H1 (cell line): Measurements from ENCODE around the gene MT1F. TPM values are rescaled to one million over a fixed set of nuclear protein-coding genes. Genes with fewer than 3 reads are reported as not detected.

Source experiments
- CTCF ChIA-PET: fragments of 300-600 bp; sonication (Branson Sonifier 250); formaldehyde crosslinking; loops from one replicate; lab custom pipeline; 2021; ENCODE audit not compliant: partially characterized antibody; lab: Charles Lee
- POLR2A ChIA-PET: fragments of 300-600 bp; sonication (Branson Sonifier 250); formaldehyde crosslinking; loops from one replicate; lab custom pipeline; 2021; ENCODE audit warnings: inconsistent platforms; ENCODE audit not compliant: partially characterized antibody; lab: Charles Lee
- DNase-seq, 2 experiments: peaks; one replicate each; pipeline versions ENCODE4 v3.0.0 to v3.0.0-alpha.2; 2010 to 2022; ENCODE audit warnings: low spot score in 2 of 2, low read depth in 1 of 2, mixed read lengths in 1 of 2
- FAIRE-seq: peaks from 2 replicates; lab custom pipeline; 2011; peaks lifted over from hg19 to GRCh38; lab: Jason Lieb, UNC
- H2AFZ ChIP-seq: 2 replicates; pipeline ENCODE4 v1.8.1; 2012; ENCODE audit warnings: low read length, inconsistent platforms
- H2AK5ac ChIP-seq: 2 replicates; pipeline ENCODE4 v1.6.1; 2013; ENCODE audit warnings: low read depth, low read length
- H2BK120ac ChIP-seq: replicated peaks from 2 replicates; pipeline ENCODE3; 2013; ENCODE audit warnings: low read depth, low read length, inconsistent platforms
- H2BK12ac ChIP-seq: 2 replicates; pipeline ENCODE4 v1.6.1; 2013; ENCODE audit warnings: low read depth, low read length
- H2BK15ac ChIP-seq: 2 replicates; pipeline ENCODE4 v1.6.1; 2013; ENCODE audit warnings: low read length
- H2BK20ac ChIP-seq: 2 replicates; pipeline ENCODE4 v1.6.1; 2013; ENCODE audit warnings: low read length
- H2BK5ac ChIP-seq: 2 replicates; pipeline ENCODE4 v1.6.1; 2013; ENCODE audit warnings: low read depth, low read length
- H3K14ac ChIP-seq: 2 replicates; pipeline ENCODE4 v1.6.1; 2013; ENCODE audit warnings: inconsistent platforms; ENCODE audit not compliant: insufficient read length
- H3K18ac ChIP-seq: 2 replicates; pipeline ENCODE4 v1.6.1; 2013; ENCODE audit warnings: low read length; ENCODE audit errors: extremely low read depth
- H3K23ac ChIP-seq: 2 replicates; pipeline ENCODE4 v1.6.1; 2013; ENCODE audit warnings: inconsistent platforms; ENCODE audit not compliant: insufficient read length
- H3K23me2 ChIP-seq: 2 replicates; pipeline ENCODE4 v1.6.1; 2013; ENCODE audit warnings: low read depth, low read length
- H3K27ac ChIP-seq: 2 replicates; pipeline ENCODE4 v1.6.1; 2011; ENCODE audit warnings: low read depth, low read length, inconsistent platforms
- H3K27me3 ChIP-seq, 4 experiments: replicated peaks in 1 of 4; 1 replicate in 1 of 4; 2 replicates in 3 of 4; pipeline versions ENCODE4 v1.6.1 to v1.8.1; 2011 to 2013; ENCODE audit warnings: low read length in 3 of 4, mild to moderate bottlenecking in 3 of 4, inconsistent platforms in 2 of 4, mixed read lengths in 2 of 4, moderate library complexity in 1 of 4; ENCODE audit not compliant: control insufficient read depth in 3 of 4, insufficient read depth in 3 of 4; ENCODE audit errors: extremely low read depth in 1 of 4
- H3K36me3 ChIP-seq, 4 experiments: 2 replicates each; pipeline versions ENCODE4 v1.6.1 to v1.8.1; 2011 to 2013; ENCODE audit warnings: mild to moderate bottlenecking in 4 of 4, low read length in 3 of 4, moderate library complexity in 2 of 4, control low read depth in 1 of 4, inconsistent platforms in 1 of 4; ENCODE audit not compliant: insufficient read depth in 4 of 4, control insufficient read depth in 2 of 4
- H3K4ac ChIP-seq: replicated peaks from 2 replicates; pipeline ENCODE3; 2013; ENCODE audit warnings: low read length, low read depth, mixed read lengths, inconsistent platforms; ENCODE audit not compliant: insufficient read length
- H3K4me1 ChIP-seq, 4 experiments: replicated peaks in 1 of 4; 1 replicate in 1 of 4; 2 replicates in 3 of 4; pipeline versions ENCODE4 v1.6.1 to v1.8.1; 2011 to 2013; ENCODE audit warnings: low read length in 3 of 4, inconsistent platforms in 2 of 4, mixed read lengths in 1 of 4; ENCODE audit not compliant: insufficient read depth in 4 of 4, control insufficient read depth in 3 of 4
- H3K4me2 ChIP-seq, 2 experiments: 2 replicates each; pipeline versions ENCODE4 v1.6.1 to v1.8.1; 2011 to 2013; ENCODE audit warnings: low read depth in 2 of 2, low read length in 2 of 2, control low read depth in 1 of 2, inconsistent platforms in 1 of 2, mild to moderate bottlenecking in 1 of 2; ENCODE audit not compliant: insufficient read depth in 1 of 2
- H3K4me3 ChIP-seq, 4 experiments: fragments of 200-600, 300-600 bp in 1 of 4; sonication (generic), shearing (Covaris generic), sonication (Bioruptor Twin) in 1 of 4; 2 replicates each; pipeline versions ENCODE4 v1.5.1 to v1.8.1; 2011 to 2016; ENCODE audit warnings: low read length in 4 of 4, low read depth in 3 of 4, control low read depth in 2 of 4, inconsistent platforms in 2 of 4, mild to moderate bottlenecking in 2 of 4, mixed read lengths in 1 of 4, moderate library complexity in 1 of 4; ENCODE audit not compliant: insufficient read depth in 2 of 4; ENCODE audit errors: extremely low read depth in 1 of 4
- H3K56ac ChIP-seq: replicated peaks from 2 replicates; pipeline ENCODE3; 2013; ENCODE audit warnings: low read depth, mild to moderate bottlenecking, mixed read lengths, low read length, inconsistent platforms; ENCODE audit not compliant: insufficient read length
- H3K79me1 ChIP-seq: 2 replicates; pipeline ENCODE4 v1.6.1; 2013; ENCODE audit warnings: low read depth, low read length, control low read depth
- H3K79me2 ChIP-seq, 2 experiments: 2 replicates each; pipeline versions ENCODE4 v1.6.1 to v1.8.1; 2012 to 2013; ENCODE audit warnings: low read length in 2 of 2, mild to moderate bottlenecking in 2 of 2, inconsistent platforms in 1 of 2; ENCODE audit not compliant: insufficient read depth in 2 of 2, control insufficient read depth in 1 of 2
- H3K9ac ChIP-seq, 4 experiments: replicated peaks in 1 of 4; 1 replicate in 1 of 4; 2 replicates in 3 of 4; pipeline versions ENCODE4 v1.6.1 to v1.8.1; 2011 to 2013; ENCODE audit warnings: low read depth in 3 of 4, low read length in 3 of 4, control low read depth in 2 of 4, mild to moderate bottlenecking in 2 of 4, moderate library complexity in 2 of 4, inconsistent platforms in 1 of 4; ENCODE audit errors: extremely low read depth in 1 of 4
- H3K9me3 ChIP-seq, 2 experiments: 2 replicates each; pipeline versions ENCODE4 v1.6.1 to v1.8.1; 2012 to 2013; ENCODE audit warnings: mild to moderate bottlenecking in 2 of 2, moderate library complexity in 2 of 2, control low read depth in 1 of 2, inconsistent platforms in 1 of 2, low read depth in 1 of 2, low read length in 1 of 2, mixed read lengths in 1 of 2; ENCODE audit not compliant: insufficient read depth in 2 of 2
- H4K20me1 ChIP-seq, 2 experiments: replicated peaks in 1 of 2; 2 replicates each; pipeline versions ENCODE3 to v1.8.1; 2011 to 2013; ENCODE audit warnings: inconsistent platforms in 2 of 2, low read length in 2 of 2, mild to moderate bottlenecking in 1 of 2; ENCODE audit not compliant: insufficient read depth in 2 of 2, control insufficient read depth in 1 of 2
- H4K5ac ChIP-seq: 2 replicates; pipeline ENCODE4 v1.6.1; 2013; ENCODE audit warnings: low read length, low read depth, mixed read lengths, inconsistent platforms; ENCODE audit not compliant: insufficient read length
- H4K8ac ChIP-seq: 2 replicates; pipeline ENCODE4 v1.8.0; 2013; ENCODE audit warnings: mild to moderate bottlenecking, moderate library complexity, low read length, inconsistent platforms; ENCODE audit not compliant: insufficient read depth; ENCODE audit errors: extremely low read depth
- H4K91ac ChIP-seq: replicated peaks from 2 replicates; pipeline ENCODE3; 2013; ENCODE audit warnings: low read length, mixed read lengths, inconsistent platforms; ENCODE audit not compliant: insufficient read length
- CBX8 ChIP-seq: fragments of 300-800, 300-1000 bp; sonication (generic); IDR thresholded peaks from 2 replicates; pipeline ENCODE4 v1.7.1; 2016; ENCODE audit warnings: low read depth, low read length, borderline replicate concordance
- GTF2F1 ChIP-seq: IDR thresholded peaks from 2 replicates; pipeline ENCODE4 v1.6.1; 2012; ENCODE audit warnings: low read depth, low read length, improper control_type of control experiment, borderline replicate concordance
- RAD21 ChIP-seq, 2 experiments: IDR thresholded peaks in 1 of 2; conservative IDR thresholded peaks in 1 of 2; 2 replicates each; pipeline ENCODE4 v1.6.1; 2011; ENCODE audit warnings: low read depth in 2 of 2, low read length in 2 of 2, improper control_type of control experiment in 1 of 2, inconsistent platforms in 1 of 2, mild to moderate bottlenecking in 1 of 2, moderate library complexity in 1 of 2
- SAP30 ChIP-seq: fragments of 300-600 bp; sonication (generic); IDR thresholded peaks from 2 replicates; pipeline ENCODE4 v1.7.1; 2012; ENCODE audit warnings: low read length, moderate library complexity, mild to moderate bottlenecking, inconsistent platforms; ENCODE audit not compliant: insufficient read depth, insufficient replicate concordance
- SIRT6 ChIP-seq: IDR thresholded peaks from one replicate; pipeline ENCODE4 v1.7.1; 2012; ENCODE audit warnings: low read length, inconsistent platforms
- TCF12 ChIP-seq: IDR thresholded peaks from 2 replicates; pipeline ENCODE4 v1.6.1; 2011; ENCODE audit warnings: low read depth, mild to moderate bottlenecking, low read length
- WGBS, 2 experiments: shearing (Covaris generic) in 1 of 2; methylation state at CpG; one replicate each; pipeline versions ENCODE4 v1.1.6 to v1.1.7; 2013 to 2015; ENCODE audit warnings: low lambda C conversion rate in 2 of 2, mixed read lengths in 2 of 2, inconsistent platforms in 1 of 2, low coverage in 1 of 2, missing lambda C conversion rate in 1 of 2; ENCODE audit not compliant: insufficient replicate concordance in 2 of 2, insufficient coverage in 1 of 2, insufficient read length in 1 of 2; ENCODE audit errors: extremely low coverage in 1 of 2, missing lambda C conversion rate in 1 of 2; 5-methylcytosine and 5-hydroxymethylcytosine counted together
- polyA plus RNA-seq, 7 experiments: library from polyadenylated mRNA; depleted of rRNA in 3 of 7; stranded (reverse) in 5 of 7; unstranded in 2 of 7; fragments of >200 nt in 5 of 7; fragments of 200-250 nt in 2 of 7; gene quantifications; 1 replicate in 5 of 7; 2 replicates in 1 of 7; 4 replicates in 1 of 7; pipeline versions ENCODE4 v1.2.1 to v1.2.3, GENCODE V29; 2011 to 2013; ENCODE audit warnings: missing spikeins in 2 of 7, mixed read lengths in 2 of 7
- total RNA-seq: library from RNA; stranded (reverse); fragmentation: NEBNext Ultra II Directional; extraction: Animal tissue kit (Norgen Biotek cat#: 25700); gene quantifications from 2 replicates; pipeline ENCODE4 v1.2.1, GENCODE V29; 2021

MT1F gene
- total and polyA plus RNA-seq, 2 of the 8 experiments (the other 6 are each of a cell fraction or from before 2014, with no cell fraction given), result 5.9 to 20.8 TPM

- Histone ChIP-seq H3K4me3 (no peak overlapping the region), H2AK5ac (no peak overlapping the region), H2BK12ac (no peak overlapping the region), H4K8ac (no peak overlapping the region), H4K5ac (no peak overlapping the region), H3K23ac (no peak overlapping the region), H3K9ac (no peak overlapping the region), H2BK5ac (no peak overlapping the region), H3K23me2 (no peaks in the 10 kb centered on the region), H3K79me1 (no peaks in the 10 kb centered on the region), H4K20me1 (no peaks in the 10 kb centered on the region), H3K4ac (no peak overlapping the region), H2BK15ac (no peak overlapping the region), H2BK120ac (no peak overlapping the region), H3K36me3 (no peaks in the 10 kb centered on the region), H3K9me3 (no peaks in the 10 kb centered on the region), H3K27me3 (no peaks in the 10 kb centered on the region), H2BK20ac (no peak overlapping the region), H3K4me1 (no peaks in the 10 kb centered on the region), H3K18ac (no peak overlapping the region), H2AFZ (no peak overlapping the region), H3K27ac (no peak overlapping the region), H3K4me2 (no peak overlapping the region), H3K79me2 (no peaks in the 10 kb centered on the region), H4K91ac (no peak overlapping the region), H3K56ac (no peak overlapping the region), H3K14ac (no peak overlapping the region)
- 82% methylated on average over 4 of the region's 4 CpGs; no CpG with 5 or more reads in 1 of the 2 experiments for WGBS, 2 experiments
- ChIA-PET POLR2A (interaction anchor here (2.7 to 3.2 kb wide), 2 partner anchors 8 to 14 kb away, joined by 10 to 12 read pairs; partner anchors contain the start of gene MT1X), CTCF (interaction anchor here (0.6 to 3.8 kb wide), 8 partner anchors 11 to 706 kb away, joined by 3 to 24 read pairs (median 5); partner anchors contain the start of gene MT1E)
- DNase-seq (no peak), FAIRE-seq (no peak)
- TF ChIP-seq CBX8, result no peak
- no peak for TF ChIP-seq GTF2F1
- no peak for TF ChIP-seq RAD21 (IDR thresholded peaks at IDR 0.05 in 1 of 2, conservative IDR thresholded peaks at IDR 0.05 in 1 of 2; ENCODE audit: low read depth in 2 of 2, low read length in 2 of 2)
- no peak for TF ChIP-seq SIRT6
- TF ChIP-seq TCF12, result no peak
- no peak for TF ChIP-seq SAP30
Measured at GRCh38 chr16:56690420-56691122, 32.8 kb downstream of the MT1F start.
